OCI-LY1 (cell line): Measurements from ENCODE around the gene GCN1.

Source experiments
- CTCF ChIP-seq: fragments of 200-600 bp; sonication (generic), shearing (Covaris generic); IDR thresholded peaks from 2 replicates; pipeline ENCODE4 v1.5.1; 2017; ENCODE audit warnings: mild to moderate bottlenecking, antibody characterized with exemption, low read length, moderate library complexity, mixed read lengths
- EZH2 ChIP-seq: fragments of 200-600 bp; sonication (generic), shearing (Covaris generic); IDR thresholded peaks from 2 replicates; pipeline ENCODE4 v1.8.0; 2017; ENCODE audit warnings: borderline replicate concordance, mixed run types, mild to moderate bottlenecking, antibody characterized with exemption, low read length, moderate library complexity, mixed read lengths

- TF ChIP-seq EZH2, result no peak
- no peak for TF ChIP-seq CTCF
Observed at GRCh38 chr12:120190386-120190785, 4.1 kb downstream of the GCN1 start.
